ENCODE data around the gene MED23. TPM values are rescaled to one million over a fixed set of nuclear protein-coding genes. Genes with fewer than 3 reads are reported as not detected.

The MED23 gene
- total RNA-seq, 1 experiment from 2014 or later = 21.3 TPM

DNA sequence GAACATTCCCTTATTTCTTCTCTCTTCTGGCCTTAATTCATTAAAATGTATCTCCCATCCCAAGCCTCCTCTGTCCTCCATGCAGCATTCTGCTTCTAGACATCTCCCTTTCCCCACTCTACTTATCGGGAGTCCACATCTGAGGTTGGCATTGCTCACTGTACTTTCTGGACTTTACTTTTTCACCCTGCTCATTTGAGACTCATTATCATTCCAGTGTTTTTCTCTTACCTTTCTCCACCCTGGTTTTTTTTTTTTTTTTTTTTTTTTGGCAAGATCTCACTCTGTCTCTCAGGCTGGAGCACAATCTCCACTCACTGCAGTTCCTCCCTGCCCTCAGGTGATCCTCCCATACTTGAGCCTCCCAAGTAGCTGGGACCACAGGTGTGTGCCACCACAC, 13.5 kb upstream of the MED23 start:
- no peaks in the 10 kb centered on the region; the same call in 1 of the 2 replicates for H3K9me2 ChIP-seq (ENCODE audit: insufficient read depth)
- ChIA-PET CTCF (no interaction called here), POLR2A (ENCODE audit: unreplicated experiment) (no interaction called here)
- DNase-seq = no peak
- intact Hi-C loops (cut with micrococcal nuclease; ENCODE audit: unreplicated experiment) = no loop called here
- H3K79me2 ChIP-seq (ENCODE audit: low read depth) = no peaks in the 10 kb centered on the region
- no peaks in the 10 kb centered on the region for H3F3A ChIP-seq (ENCODE audit: insufficient read depth, low read depth)
- H3K9me3 ChIP-seq (ENCODE audit: insufficient read depth, low read depth) = no peaks in the 10 kb centered on the region
- no peak overlapping the region for H3K27ac ChIP-seq
- no peaks in the 10 kb centered on the region for H3K27me3 ChIP-seq (ENCODE audit: insufficient read depth, low read depth)
- H3K4me1 ChIP-seq (replicated peaks; ENCODE audit: insufficient read depth) = no peaks in the 10 kb centered on the region
- no TSS peak for BruUV-seq (replicated peaks)
- no peak overlapping the region for H3K4me3 ChIP-seq
- no peak overlapping the region for H3K4me2 ChIP-seq
- no peak overlapping the region for H2AFZ ChIP-seq
- no peak for TF ChIP-seq EZH2 (IDR thresholded peaks at IDR 0.05; ENCODE audit: low read depth)
- TF ChIP-seq, protein P1, sequence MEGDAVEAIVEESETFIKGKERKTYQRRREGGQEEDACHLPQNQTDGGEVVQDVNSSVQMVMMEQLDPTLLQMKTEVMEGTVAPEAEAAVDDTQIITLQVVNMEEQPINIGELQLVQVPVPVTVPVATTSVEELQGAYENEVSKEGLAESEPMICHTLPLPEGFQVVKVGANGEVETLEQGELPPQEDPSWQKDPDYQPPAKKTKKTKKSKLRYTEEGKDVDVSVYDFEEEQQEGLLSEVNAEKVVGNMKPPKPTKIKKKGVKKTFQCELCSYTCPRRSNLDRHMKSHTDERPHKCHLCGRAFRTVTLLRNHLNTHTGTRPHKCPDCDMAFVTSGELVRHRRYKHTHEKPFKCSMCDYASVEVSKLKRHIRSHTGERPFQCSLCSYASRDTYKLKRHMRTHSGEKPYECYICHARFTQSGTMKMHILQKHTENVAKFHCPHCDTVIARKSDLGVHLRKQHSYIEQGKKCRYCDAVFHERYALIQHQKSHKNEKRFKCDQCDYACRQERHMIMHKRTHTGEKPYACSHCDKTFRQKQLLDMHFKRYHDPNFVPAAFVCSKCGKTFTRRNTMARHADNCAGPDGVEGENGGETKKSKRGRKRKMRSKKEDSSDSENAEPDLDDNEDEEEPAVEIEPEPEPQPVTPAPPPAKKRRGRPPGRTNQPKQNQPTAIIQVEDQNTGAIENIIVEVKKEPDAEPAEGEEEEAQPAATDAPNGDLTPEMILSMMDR (conservative IDR thresholded peaks at IDR 0.05) = no peak
- no peaks in the 10 kb centered on the region for H3K36me3 ChIP-seq (ENCODE audit: low read depth)
- no peaks in the 10 kb centered on the region for H4K20me1 ChIP-seq (ENCODE audit: insufficient read depth)

DNA sequence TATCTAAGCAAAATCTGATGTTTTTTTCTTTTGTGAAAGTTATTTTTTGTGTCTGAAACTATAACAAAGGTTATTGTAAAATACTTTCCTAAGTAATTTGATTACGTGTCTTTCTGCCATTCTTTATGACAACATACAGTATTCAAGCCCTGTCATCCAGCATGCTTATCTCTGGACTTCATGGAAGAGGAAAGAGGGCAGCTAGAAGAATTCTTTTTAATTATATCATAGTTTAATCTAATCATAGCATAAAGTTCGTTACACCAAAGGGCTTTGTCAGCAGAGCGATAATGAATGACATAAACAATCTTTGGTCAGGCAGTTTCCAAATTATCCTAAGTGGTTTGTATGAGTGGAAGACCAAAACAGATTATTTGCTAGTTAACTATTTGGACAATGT, 12.5 kb upstream of the MED23 start:
- BruUV-seq (replicated peaks) = no TSS peak

DNA sequence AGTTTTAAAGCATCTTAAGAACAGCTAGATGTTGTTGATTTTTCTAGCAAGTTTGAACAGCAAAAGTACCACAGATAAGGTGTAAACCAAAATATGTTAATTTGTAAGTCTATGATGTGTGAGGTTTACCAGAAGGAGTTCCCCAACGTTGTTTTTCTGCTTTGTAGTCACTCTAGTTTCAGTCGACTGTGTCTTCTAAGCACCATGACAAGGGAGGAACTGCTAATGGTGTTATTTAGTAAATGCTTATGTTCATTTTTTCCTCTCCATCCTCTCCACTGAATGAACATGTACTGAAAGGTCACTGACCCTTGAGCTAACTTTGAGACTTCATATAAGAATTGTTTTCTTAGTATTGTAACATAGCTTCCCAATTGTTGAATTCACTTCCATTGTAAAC, 12.1 kb upstream of the MED23 start:
- Histone ChIP-seq H3K4me2 (no peak overlapping the region), H3K9me2 (ENCODE audit: insufficient read depth) (no peaks in the 10 kb centered on the region; the same call in 1 of the 2 replicates), H3F3A (ENCODE audit: insufficient read depth, low read depth) (no peaks in the 10 kb centered on the region), H3K36me3 (ENCODE audit: low read depth) (no peaks in the 10 kb centered on the region), H3K9me3 (ENCODE audit: insufficient read depth, low read depth) (no peaks in the 10 kb centered on the region), H4K20me1 (ENCODE audit: insufficient read depth) (no peaks in the 10 kb centered on the region), H2AFZ (no peak overlapping the region), H3K4me1 (replicated peaks; ENCODE audit: insufficient read depth) (no peaks in the 10 kb centered on the region), H3K27ac (no peak overlapping the region), H3K4me3 (no peak overlapping the region), H3K79me2 (ENCODE audit: low read depth) (no peaks in the 10 kb centered on the region), H3K27me3 (ENCODE audit: insufficient read depth, low read depth) (no peaks in the 10 kb centered on the region)
- ChIA-PET POLR2A (ENCODE audit: unreplicated experiment) (no interaction called here), CTCF (no interaction called here)
- no TSS peak for BruUV-seq (replicated peaks)
- intact Hi-C loops (cut with micrococcal nuclease; ENCODE audit: unreplicated experiment) = no loop called here
- TF ChIP-seq EZH2 (IDR thresholded peaks at IDR 0.05; ENCODE audit: low read depth) = no peak
- TF ChIP-seq, protein P1 (conservative IDR thresholded peaks at IDR 0.05) = no peak
- no peak for DNase-seq

More for the DNA sequence above, 12.5 kb upstream of the MED23 start:
- POLR2A ChIA-PET (ENCODE audit: unreplicated experiment) = no interaction called here
- CTCF ChIA-PET = no interaction called here
- Histone ChIP-seq H3F3A (ENCODE audit: insufficient read depth, low read depth) (no peaks in the 10 kb centered on the region), H3K9me2 (ENCODE audit: insufficient read depth) (no peaks in the 10 kb centered on the region; the same call in 1 of the 2 replicates), H3K4me2 (no peak overlapping the region), H3K79me2 (ENCODE audit: low read depth) (no peaks in the 10 kb centered on the region), H3K27ac (no peak overlapping the region), H3K27me3 (ENCODE audit: insufficient read depth, low read depth) (no peaks in the 10 kb centered on the region), H3K9me3 (ENCODE audit: insufficient read depth, low read depth) (no peaks in the 10 kb centered on the region), H4K20me1 (ENCODE audit: insufficient read depth) (no peaks in the 10 kb centered on the region), H3K4me1 (replicated peaks; ENCODE audit: insufficient read depth) (no peaks in the 10 kb centered on the region), H3K36me3 (ENCODE audit: low read depth) (no peaks in the 10 kb centered on the region), H2AFZ (no peak overlapping the region), H3K4me3 (no peak overlapping the region)
- DNase-seq = no peak
- TF ChIP-seq, protein P1 (conservative IDR thresholded peaks at IDR 0.05) = no peak
- no peak for TF ChIP-seq EZH2 (IDR thresholded peaks at IDR 0.05; ENCODE audit: low read depth)
- intact Hi-C loops (cut with micrococcal nuclease; ENCODE audit: unreplicated experiment) = no loop called here

All from PC-9 (cell line).